ENCODE measurements around the gene ELFN2. TPM values are rescaled to one million over a fixed set of nuclear protein-coding genes. Genes with fewer than 3 reads are reported as not detected.

Gene ELFN2
- total and polyA plus RNA-seq, 2 of the 13 experiments (the other 11 are each of a cell fraction or from before 2014, with no cell fraction given) = 0.01 TPM; not detected in 1

DNA sequence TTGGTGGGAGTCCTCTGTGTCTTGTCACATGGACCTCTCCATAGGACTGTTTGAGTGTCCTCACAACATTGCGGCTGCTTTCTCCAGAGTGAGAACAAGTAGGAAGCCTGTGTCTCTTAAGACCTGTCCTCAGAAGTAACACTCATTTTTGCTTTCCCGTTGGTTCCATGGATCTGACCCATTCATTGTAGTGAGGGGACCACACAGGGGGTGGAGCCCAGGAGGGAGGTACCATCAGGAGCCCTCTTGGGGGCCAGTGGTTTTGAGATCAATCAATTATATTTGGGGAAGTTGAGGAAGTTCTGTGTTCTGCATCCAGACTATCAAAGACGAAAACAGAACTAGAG, 5.4 kb upstream of the ELFN2 start:
- WGBS (ENCODE audit: low lambda C conversion rate) = 44% methylated on average over 3 of the region's 3 CpGs
- Histone ChIP-seq H3K36me3 (replicated peaks in 1 of 2; ENCODE audit: control insufficient read depth in 1 of 2, insufficient read depth in 2 of 2, low read length in 2 of 2) (no peaks in the 10 kb centered on the region), H3K79me2 (ENCODE audit: insufficient read depth, low read length) (no peaks in the 10 kb centered on the region), H3K27me3 (ENCODE audit: control insufficient read depth in 1 of 2, insufficient read depth in 2 of 2, low read length in 2 of 2) (peaks cover 17 to 64% of the 10 kb centered on the region in 2 experiments), H4K20me1 (ENCODE audit: insufficient read depth, low read length) (peaks cover 7% of the 10 kb centered on the region; the same call in 1 of the 2 replicates), H2AFZ (ENCODE audit: low read length) (no peak overlapping the region), H3K4me2 (ENCODE audit: low read depth, low read length) (no peak overlapping the region), H3K4me1 (ENCODE audit: insufficient read depth, low read length) (peaks cover 26% of the 10 kb centered on the region), H3K9ac (ENCODE audit: insufficient read depth, low read depth, low read length) (no peak overlapping the region), H3K27ac (ENCODE audit: extremely low read length, insufficient read depth, low read length) (no peak overlapping the region), H3K9me3 (ENCODE audit: low read length) (no peaks in the 10 kb centered on the region), H3K4me3 (replicated peaks in 1 of 3; ENCODE audit: insufficient read depth in 1 of 3, low read depth in 2 of 3, low read length in 3 of 3) (no peak overlapping the region)
- no TSS peak for BruUV-seq (replicated peaks)
- in situ Hi-C loops (cut with HindIII; ENCODE audit: extremely low pct_ligation_motif_present, low pct_unique_long_range_greater_than_20kb) = no loop called here
- ChIA-PET POLR2A (interaction anchor here (2.2 kb wide), 1 partner anchor 22 kb away, joined by 5 read pairs; no protein-coding TSS in a partner anchor), CTCF (ENCODE audit: low intra/inter-chr PET ratio, low total read pairs) (no interaction called here)
- TF ChIP-seq, protein P1, sequence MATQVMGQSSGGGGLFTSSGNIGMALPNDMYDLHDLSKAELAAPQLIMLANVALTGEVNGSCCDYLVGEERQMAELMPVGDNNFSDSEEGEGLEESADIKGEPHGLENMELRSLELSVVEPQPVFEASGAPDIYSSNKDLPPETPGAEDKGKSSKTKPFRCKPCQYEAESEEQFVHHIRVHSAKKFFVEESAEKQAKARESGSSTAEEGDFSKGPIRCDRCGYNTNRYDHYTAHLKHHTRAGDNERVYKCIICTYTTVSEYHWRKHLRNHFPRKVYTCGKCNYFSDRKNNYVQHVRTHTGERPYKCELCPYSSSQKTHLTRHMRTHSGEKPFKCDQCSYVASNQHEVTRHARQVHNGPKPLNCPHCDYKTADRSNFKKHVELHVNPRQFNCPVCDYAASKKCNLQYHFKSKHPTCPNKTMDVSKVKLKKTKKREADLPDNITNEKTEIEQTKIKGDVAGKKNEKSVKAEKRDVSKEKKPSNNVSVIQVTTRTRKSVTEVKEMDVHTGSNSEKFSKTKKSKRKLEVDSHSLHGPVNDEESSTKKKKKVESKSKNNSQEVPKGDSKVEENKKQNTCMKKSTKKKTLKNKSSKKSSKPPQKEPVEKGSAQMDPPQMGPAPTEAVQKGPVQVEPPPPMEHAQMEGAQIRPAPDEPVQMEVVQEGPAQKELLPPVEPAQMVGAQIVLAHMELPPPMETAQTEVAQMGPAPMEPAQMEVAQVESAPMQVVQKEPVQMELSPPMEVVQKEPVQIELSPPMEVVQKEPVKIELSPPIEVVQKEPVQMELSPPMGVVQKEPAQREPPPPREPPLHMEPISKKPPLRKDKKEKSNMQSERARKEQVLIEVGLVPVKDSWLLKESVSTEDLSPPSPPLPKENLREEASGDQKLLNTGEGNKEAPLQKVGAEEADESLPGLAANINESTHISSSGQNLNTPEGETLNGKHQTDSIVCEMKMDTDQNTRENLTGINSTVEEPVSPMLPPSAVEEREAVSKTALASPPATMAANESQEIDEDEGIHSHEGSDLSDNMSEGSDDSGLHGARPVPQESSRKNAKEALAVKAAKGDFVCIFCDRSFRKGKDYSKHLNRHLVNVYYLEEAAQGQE (IDR thresholded peaks at IDR 0.05; ENCODE audit: borderline replicate concordance in 1 of 2, low read depth in 1 of 2, low read length in 2 of 2) = no peak
- TF ChIP-seq HNF4G (IDR thresholded peaks at IDR 0.05; ENCODE audit: borderline replicate concordance, low read depth, low read length) = no peak
- no peak for TF ChIP-seq HNF4G (CRISPR knock-in tag; IDR thresholded peaks at IDR 0.05; ENCODE audit: borderline replicate concordance, low read depth)
- TF ChIP-seq KLF11 (CRISPR knock-in tag; IDR thresholded peaks at IDR 0.05) = no peak
- no peak for TF ChIP-seq TEAD2 (CRISPR knock-in tag; IDR thresholded peaks at IDR 0.05)
- TF ChIP-seq XBP1 (CRISPR knock-in tag; IDR thresholded peaks at IDR 0.05) = no peak
- no peak for TF ChIP-seq SKI (IDR thresholded peaks at IDR 0.05; ENCODE audit: partially characterized antibody)
- TF ChIP-seq, protein P2, sequence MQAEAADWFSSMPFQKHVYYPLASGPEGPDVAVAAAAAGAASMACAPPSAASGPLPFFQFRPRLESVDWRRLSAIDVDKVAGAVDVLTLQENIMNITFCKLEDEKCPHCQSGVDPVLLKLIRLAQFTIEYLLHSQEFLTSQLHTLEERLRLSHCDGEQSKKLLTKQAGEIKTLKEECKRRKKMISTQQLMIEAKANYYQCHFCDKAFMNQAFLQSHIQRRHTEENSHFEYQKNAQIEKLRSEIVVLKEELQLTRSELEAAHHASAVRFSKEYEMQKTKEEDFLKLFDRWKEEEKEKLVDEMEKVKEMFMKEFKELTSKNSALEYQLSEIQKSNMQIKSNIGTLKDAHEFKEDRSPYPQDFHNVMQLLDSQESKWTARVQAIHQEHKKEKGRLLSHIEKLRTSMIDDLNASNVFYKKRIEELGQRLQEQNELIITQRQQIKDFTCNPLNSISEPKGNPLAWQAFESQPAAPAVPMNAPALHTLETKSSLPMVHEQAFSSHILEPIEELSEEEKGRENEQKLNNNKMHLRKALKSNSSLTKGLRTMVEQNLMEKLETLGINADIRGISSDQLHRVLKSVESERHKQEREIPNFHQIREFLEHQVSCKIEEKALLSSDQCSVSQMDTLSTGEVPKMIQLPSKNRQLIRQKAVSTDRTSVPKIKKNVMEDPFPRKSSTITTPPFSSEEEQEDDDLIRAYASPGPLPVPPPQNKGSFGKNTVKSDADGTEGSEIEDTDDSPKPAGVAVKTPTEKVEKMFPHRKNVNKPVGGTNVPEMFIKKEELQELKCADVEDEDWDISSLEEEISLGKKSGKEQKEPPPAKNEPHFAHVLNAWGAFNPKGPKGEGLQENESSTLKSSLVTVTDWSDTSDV (CRISPR knock-in tag; IDR thresholded peaks at IDR 0.05) = no peak
- DNase-seq (ENCODE audit: low spot score) (no peak), ATAC-seq (no peak), FAIRE-seq (no peak)
- intact Hi-C loops (cut with micrococcal nuclease; ENCODE audit: unreplicated experiment) = no loop called here

All from HepG2 (cell line).